Femur (tissue), 1 donor: Measurements from ENCODE around the gene LDHD.

Experiments used
- DNase-seq: peaks from one replicate; pipeline ENCODE4 v3.0.0-alpha.2; 2017

The LDHD gene

GRCh38 chr16:75079346-75079926 is 37.1 kb downstream of the LDHD start:
- DNase-seq: no peak

- DNase-seq: no peak
These were observed 37.7 kb downstream of the LDHD start for GRCh38 chr16:75078886-75079285.

- DNase-seq: no peak
These were observed 40.8 kb downstream of the LDHD start for GRCh38 chr16:75075688-75076268.

GRCh38 chr16:75074920-75075687 is 41.5 kb downstream of the LDHD start:
- peak; percentile 63 for DNase-seq

GRCh38 chr16:75074304-75074793 is 42.2 kb downstream of the LDHD start:
- no peak for DNase-seq

- DNase-seq: no peak
These were observed 42.9 kb downstream of the LDHD start for GRCh38 chr16:75073545-75074303.

GRCh38 chr16:75072239-75072947 is 44.2 kb downstream of the LDHD start:
- DNase-seq: no peak

- DNase-seq: no peak
These were observed 45.0 kb downstream of the LDHD start for GRCh38 chr16:75071621-75072020.

GRCh38 chr16:75070012-75070841 is 46.4 kb downstream of the LDHD start:
- DNase-seq: peak; percentile 73

GRCh38 chr16:75068085-75069031 is 48.2 kb downstream of the LDHD start:
- DNase-seq: no peak

GRCh38 chr16:75066861-75067447 is 49.6 kb downstream of the LDHD start:
- DNase-seq: no peak

- no peak for DNase-seq
These were observed 50.9 kb downstream of the LDHD start for GRCh38 chr16:75065521-75066149.

GRCh38 chr16:75065149-75065505 is 51.5 kb downstream of the LDHD start:
- DNase-seq: no peak

GRCh38 chr16:75064403-75065148 is 52.0 kb downstream of the LDHD start:
- DNase-seq: no peak

- DNase-seq: no peak
These were observed 53.0 kb downstream of the LDHD start for GRCh38 chr16:75063549-75064088.

- DNase-seq: no peak
These were observed 53.6 kb downstream of the LDHD start for GRCh38 chr16:75062976-75063346.

- DNase-seq: no peak
These were observed 54.2 kb downstream of the LDHD start for GRCh38 chr16:75062135-75062975.
